K562 (cell line): ENCODE results near the gene DEF6. TPM values are rescaled to one million over a fixed set of nuclear protein-coding genes. Genes with fewer than 3 reads are reported as not detected.
A peak's percentile ranks its signal among the peaks of the same experiment; 100 is the strongest.

Experiments used
- ELF1 ChIP-seq: fragments of 200-800 bp; sonication (Bioruptor generic); IDR thresholded peaks from 2 replicates; pipeline ENCODE4 v1.6.1; 2016; ENCODE audit warnings: missing genetic modification characterization, missing compliant biosample characterization
- ELF2 ChIP-seq: fragments of 250-450 bp; sonication (Bioruptor Pico); IDR thresholded peaks from 2 replicates; pipeline ENCODE4 v1.5.0; 2021; ENCODE audit warnings: mild to moderate bottlenecking
- FOXA1 ChIP-seq: fragments of 450-650 bp; IDR thresholded peaks from 2 replicates; pipeline ENCODE4 v1.6.1; 2016; ENCODE audit warnings: mild to moderate bottlenecking, borderline replicate concordance
- JUN ChIP-seq, 2 experiments: sonication (generic) in 1 of 2; formaldehyde crosslinking in 1 of 2; IDR thresholded peaks; 2 replicates each; pipeline versions ENCODE4 v1.6.1 to v1.8.0; 2012 to 2022; ENCODE audit warnings: borderline replicate concordance in 2 of 2, mild to moderate bottlenecking in 2 of 2, improper control_type of control experiment in 1 of 2, low read depth in 1 of 2, low read length in 1 of 2, missing genetic modification reagents in 1 of 2
- KAT2B ChIP-seq: IDR thresholded peaks from one replicate; pipeline ENCODE4 v1.6.1; 2012; ENCODE audit warnings: low read depth, mild to moderate bottlenecking, control low read depth, inconsistent platforms, low read length, moderate library complexity
- LEF1 ChIP-seq: fragments of 450-650 bp; IDR thresholded peaks from 2 replicates; pipeline ENCODE4 v1.6.1; 2016; ENCODE audit warnings: mild to moderate bottlenecking
- MAFG ChIP-seq: fragments of 450-650 bp; conservative IDR thresholded peaks from 2 replicates; pipeline ENCODE4 v1.6.1; 2016; ENCODE audit warnings: missing genetic modification characterization, missing compliant biosample characterization
- MBD1 ChIP-seq: fragments of 250-450 bp; sonication (Bioruptor Pico); IDR thresholded peaks from 2 replicates; pipeline ENCODE4 v1.8.0; 2022; ENCODE audit warnings: inconsistent platforms
- PRPF4 ChIP-seq: fragments of 200-400 bp; formaldehyde crosslinking; IDR thresholded peaks from one replicate; pipeline ENCODE4 v1.6.1; 2017; ENCODE audit warnings: low read length, low read depth, mild to moderate bottlenecking; ENCODE audit not compliant: insufficient read depth, poor library complexity, severe bottlenecking
- RBM39 ChIP-seq: fragments of 200-400 bp; formaldehyde crosslinking; optimal IDR thresholded peaks from 2 replicates; pipeline ENCODE3; 2018; ENCODE audit warnings: low read depth, low read length
- TCFL5 ChIP-seq: fragments of 250-450 bp; sonication (Bioruptor Pico); conservative IDR thresholded peaks from 2 replicates; pipeline ENCODE4 v1.6.1; 2021; ENCODE audit warnings: mild to moderate bottlenecking, moderate library complexity, matching md5 sums
- XRCC3 ChIP-seq: fragments of 450-650 bp; IDR thresholded peaks from 2 replicates; pipeline ENCODE4 v1.6.1; 2017; ENCODE audit warnings: mild to moderate bottlenecking, moderate library complexity
- ZBTB7A ChIP-seq: IDR thresholded peaks from 2 replicates; pipeline ENCODE4 v1.6.1; 2011; ENCODE audit warnings: low read depth, mild to moderate bottlenecking, low read length, moderate library complexity, borderline replicate concordance; ENCODE audit not compliant: control insufficient read depth
- ZHX1 ChIP-seq: fragments of 150-350 bp; conservative IDR thresholded peaks from 2 replicates; pipeline ENCODE4 v1.6.1; 2014; ENCODE audit warnings: low read length
- ZNF133 ChIP-seq: fragments of 250-450 bp; sonication (Bioruptor Pico); IDR thresholded peaks from 2 replicates; pipeline ENCODE4 v1.4.0; 2020; ENCODE audit warnings: mild to moderate bottlenecking
- ZNF143 ChIP-seq: sonication (generic); formaldehyde crosslinking; IDR thresholded peaks from 2 replicates; pipeline ENCODE4 v1.9.0; 2022; ENCODE audit warnings: mild to moderate bottlenecking, missing genetic modification reagents
- ZNF146 ChIP-seq: IDR thresholded peaks from one replicate; pipeline ENCODE4 v1.6.1; 2018; ENCODE audit warnings: missing compliant biosample characterization; ENCODE audit not compliant: unreplicated experiment
- ZNF668 ChIP-seq: fragments of 250-450 bp; sonication (Bioruptor Pico); IDR thresholded peaks from 2 replicates; pipeline ENCODE4 v1.8.0; 2022; ENCODE audit warnings: mild to moderate bottlenecking, inconsistent platforms
- polyA plus RNA-seq, 8 experiments: library from polyadenylated mRNA; depleted of rRNA in 4 of 8; stranded (reverse) in 5 of 8; unstranded in 3 of 8; fragments of >200 nt; fragmentation: Nextera tagmentation in 2 of 8; fragmentation: Illumina TruSeq in 1 of 8; extraction: Ambion mirVana in 2 of 8; extraction: Trizol in 1 of 8; gene quantifications; 2 replicates each; pipeline versions ENCODE4 v1.2.1 to v1.2.3, GENCODE V29; 2011 to 2014; ENCODE audit warnings: inconsistent platforms in 1 of 8, missing spikeins in 1 of 8
- total RNA-seq, 7 experiments: library from RNA; depleted of rRNA in 6 of 7; stranded (reverse); fragments of >200 nt in 6 of 7; fragmentation: Illumina TruSeq in 2 of 7; extraction: Trizol in 2 of 7; gene quantifications; 2 replicates each; pipeline versions ENCODE4 v1.2.1 to v1.2.3, GENCODE V29; 2011 to 2021; ENCODE audit warnings: low replicate concordance in 1 of 7
- TF ChIP-seq, protein P1 (sequence below): IDR thresholded peaks from 3 replicates; pipeline ENCODE4 v1.6.1; 2011; ENCODE audit warnings: borderline replicate concordance, mild to moderate bottlenecking; ENCODE audit not compliant: insufficient read length, insufficient read depth
- TF ChIP-seq, protein P2 (sequence below): fragments of 250-450 bp; sonication (Bioruptor Pico); IDR thresholded peaks from 2 replicates; pipeline ENCODE4 v1.4.0; 2020; ENCODE audit warnings: mild to moderate bottlenecking

DEF6 gene
- total and polyA plus RNA-seq, 9 of the 15 experiments (the other 6 are each of a cell fraction or from before 2014, with no cell fraction given), result 1.3 to 44.6 (median 22.7) TPM

- TF ChIP-seq ELF2 (CRISPR knock-in tag) (no peak), PRPF4 (no peak), ELF1 (tag) (0 out of 2 replicates have a peak, but pooled peaks have one; percentile 49), ZBTB7A (0 out of 2 replicates have a peak, but pooled peaks have one; percentile 41), LEF1 (peak; percentile 27), ZNF146 (no peak), KAT2B (no peak), ZNF668 (CRISPR knock-in tag) (0 out of 2 replicates have a peak, but pooled peaks have one; percentile 14), ZNF143 (CRISPR knock-in tag) (no peak), MAFG (tag) (no peak), FOXA1 (no peak), ZHX1 (0 out of 2 replicates have a peak, but pooled peaks have one; percentile 12), ZNF133 (CRISPR knock-in tag) (no peak), MBD1 (CRISPR knock-in tag) (no peak), JUN (IDR thresholded peaks at IDR 0.05; ENCODE audit: borderline replicate concordance, low read depth, low read length) (no peak; the same call in 1 of the 2 replicates), JUN (CRISPR knock-in tag; IDR thresholded peaks at IDR 0.05; ENCODE audit: borderline replicate concordance) (no peak), TCFL5 (CRISPR knock-in tag) (no peak), XRCC3 (no peak), RBM39 (no peak)
- TF ChIP-seq, protein P1, sequence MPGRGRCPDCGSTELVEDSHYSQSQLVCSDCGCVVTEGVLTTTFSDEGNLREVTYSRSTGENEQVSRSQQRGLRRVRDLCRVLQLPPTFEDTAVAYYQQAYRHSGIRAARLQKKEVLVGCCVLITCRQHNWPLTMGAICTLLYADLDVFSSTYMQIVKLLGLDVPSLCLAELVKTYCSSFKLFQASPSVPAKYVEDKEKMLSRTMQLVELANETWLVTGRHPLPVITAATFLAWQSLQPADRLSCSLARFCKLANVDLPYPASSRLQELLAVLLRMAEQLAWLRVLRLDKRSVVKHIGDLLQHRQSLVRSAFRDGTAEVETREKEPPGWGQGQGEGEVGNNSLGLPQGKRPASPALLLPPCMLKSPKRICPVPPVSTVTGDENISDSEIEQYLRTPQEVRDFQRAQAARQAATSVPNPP, result no peak
- TF ChIP-seq, protein P2, sequence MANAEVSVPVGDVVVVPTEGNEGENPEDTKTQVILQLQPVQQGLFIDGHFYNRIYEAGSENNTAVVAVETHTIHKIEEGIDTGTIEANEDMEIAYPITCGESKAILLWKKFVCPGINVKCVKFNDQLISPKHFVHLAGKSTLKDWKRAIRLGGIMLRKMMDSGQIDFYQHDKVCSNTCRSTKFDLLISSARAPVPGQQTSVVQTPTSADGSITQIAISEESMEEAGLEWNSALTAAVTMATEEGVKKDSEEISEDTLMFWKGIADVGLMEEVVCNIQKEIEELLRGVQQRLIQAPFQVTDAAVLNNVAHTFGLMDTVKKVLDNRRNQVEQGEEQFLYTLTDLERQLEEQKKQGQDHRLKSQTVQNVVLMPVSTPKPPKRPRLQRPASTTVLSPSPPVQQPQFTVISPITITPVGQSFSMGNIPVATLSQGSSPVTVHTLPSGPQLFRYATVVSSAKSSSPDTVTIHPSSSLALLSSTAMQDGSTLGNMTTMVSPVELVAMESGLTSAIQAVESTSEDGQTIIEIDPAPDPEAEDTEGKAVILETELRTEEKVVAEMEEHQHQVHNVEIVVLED (CRISPR knock-in tag), result no peak
Observed at GRCh38 chr6:35343092-35343834, 45.6 kb downstream of the DEF6 start (continued).
